Testis (tissue), 2 donors: ENCODE results near the gene CEP78.

Experiments
- CTCF ChIP-seq, 3 experiments: fragments of 450-650 bp in 2 of 3; fragments of 200-600 bp in 1 of 3; sonication (generic) in 1 of 3; IDR thresholded peaks; one replicate each; pipeline ENCODE4 v1.5.1; 2016 to 2019; ENCODE audit warnings: antibody characterized with exemption in 3 of 3, mild to moderate bottlenecking in 2 of 3, moderate library complexity in 1 of 3
- POLR2A ChIP-seq: fragments of 450-650 bp; IDR thresholded peaks from one replicate; pipeline ENCODE4 v1.6.1; 2017; ENCODE audit warnings: antibody characterized with exemption, mild to moderate bottlenecking, moderate library complexity

DNA sequence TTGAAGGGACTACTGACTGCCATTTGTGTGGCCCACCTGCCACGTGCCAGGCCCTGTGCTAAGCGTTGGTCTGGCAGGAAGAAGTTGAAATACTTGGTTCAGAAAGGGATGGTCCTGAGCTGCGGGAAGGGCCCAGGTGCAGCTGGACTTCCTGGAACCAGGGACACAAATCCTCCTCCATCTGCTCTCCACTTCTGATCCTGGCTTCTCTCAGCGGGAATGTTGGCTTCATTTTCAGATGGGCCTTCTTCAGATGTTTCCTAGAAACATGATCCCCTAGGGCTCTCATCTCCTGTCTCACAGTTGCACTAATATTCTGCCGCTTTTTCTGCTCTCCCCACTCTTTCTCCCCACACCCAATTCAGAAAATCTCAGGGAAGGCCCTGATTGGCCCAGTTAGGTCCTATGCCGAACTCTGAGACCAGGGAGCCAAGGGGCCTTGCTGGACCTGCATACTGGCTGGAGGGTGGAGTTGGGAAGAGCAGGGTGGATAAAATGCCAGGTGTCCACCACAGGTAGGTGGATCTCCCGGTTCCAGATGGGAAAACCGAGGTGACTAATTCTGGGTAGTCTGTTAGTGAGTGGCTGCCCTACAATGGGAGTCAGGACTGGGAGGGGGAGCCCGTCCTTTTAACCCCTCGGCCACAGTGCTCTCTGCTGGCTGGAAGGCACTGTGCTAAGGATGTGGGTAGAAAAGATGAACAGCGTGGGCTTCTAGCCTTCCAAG is 80.5 kb downstream of the CEP78 start:
- TF ChIP-seq CTCF (IDR thresholded peaks at IDR 0.05) (no peak), POLR2A (no peak)
